Measurements from ENCODE around the gene EIF4ENIF1. TPM values are rescaled to one million over a fixed set of nuclear protein-coding genes. Genes with fewer than 3 reads are reported as not detected.
"Not testable (repeated sequence)": the region's sequence is repeated elsewhere in the genome, so short reads cannot be mapped to it uniquely, and the experiment has no call there.

Gene EIF4ENIF1
- total RNA-seq, 2 experiments from 2014 or later: 9.4 to 10.6 TPM

- DNase-seq: no peak
- intact Hi-C loops (cut with DNase I, micrococcal nuclease): no loop called here
- Histone ChIP-seq H3K27me3 (ENCODE audit: control insufficient read depth in 1 of 2, insufficient read depth in 2 of 2, low read length in 2 of 2) (no peaks in the 10 kb centered on the region), H3K4me3 (ENCODE audit: low read length) (no peak overlapping the region), H3K9me3 (ENCODE audit: control insufficient read depth in 1 of 2, insufficient read depth in 1 of 2, low read length in 2 of 2) (no peaks in the 10 kb centered on the region), H3K4me1 (ENCODE audit: insufficient read depth, low read length) (peaks cover 17% of the 10 kb centered on the region), H3K27ac (ENCODE audit: low read depth in 1 of 2, low read length in 2 of 2) (no peak overlapping the region), H3K36me3 (ENCODE audit: insufficient read depth, low read length) (peaks cover 38% of the 10 kb centered on the region)
- CTCF ChIA-PET: no interaction called here
- H3K36me3 Mint-ChIP-seq (ENCODE audit: low read depth): peaks cover 79% of the 10 kb centered on the region
- TF ChIP-seq CTCF (IDR thresholded peaks at IDR 0.05): no peak
- no peak overlapping the region for H3K4me3 Mint-ChIP-seq
- H3K9me3 Mint-ChIP-seq: no peaks in the 10 kb centered on the region
- POLR2A ChIA-PET: interaction anchor here (1.3 kb wide), 1 partner anchor 26 kb away, joined by 3 read pairs; no protein-coding TSS in a partner anchor
- H3K27ac Mint-ChIP-seq: peak overlapping the region; percentile 64
- ATAC-seq (ENCODE audit: poor library complexity): no peak
- H3K27me3 Mint-ChIP-seq: no peaks in the 10 kb centered on the region
- H3K4me1 Mint-ChIP-seq (ENCODE audit: low read depth): peaks cover 40% of the 10 kb centered on the region
Observed at GRCh38 chr22:31530823-31531195, 41.2 kb upstream of the EIF4ENIF1 start.

- peak in 2 of 14 experiments; percentile 54 to 64 for DNase-seq
- ChIA-PET POLR2A (interaction anchor here (2.2 kb wide), 1 partner anchor 29 kb away, joined by 5 read pairs; no protein-coding TSS in a partner anchor), CTCF (no interaction called here)
- H3K9me3 Mint-ChIP-seq: no peaks in the 10 kb centered on the region
- Histone ChIP-seq H3K27ac (ENCODE audit: low read depth in 1 of 2, low read length in 2 of 2) (no peak overlapping the region), H3K27me3 (ENCODE audit: control insufficient read depth in 1 of 2, insufficient read depth in 2 of 2, low read length in 2 of 2) (no peaks in the 10 kb centered on the region), H3K4me3 (ENCODE audit: low read length) (no peak overlapping the region), H3K36me3 (ENCODE audit: insufficient read depth, low read length) (peaks cover 41% of the 10 kb centered on the region), H3K9me3 (ENCODE audit: control insufficient read depth in 1 of 2, insufficient read depth in 1 of 2, low read length in 2 of 2) (no peaks in the 10 kb centered on the region), H3K4me1 (ENCODE audit: insufficient read depth, low read length) (peaks cover 18% of the 10 kb centered on the region)
- peaks cover 81% of the 10 kb centered on the region for H3K36me3 Mint-ChIP-seq (ENCODE audit: low read depth)
- no peak for TF ChIP-seq CTCF (IDR thresholded peaks at IDR 0.05)
- H3K27me3 Mint-ChIP-seq: no peaks in the 10 kb centered on the region
- peaks cover 50% of the 10 kb centered on the region for H3K4me1 Mint-ChIP-seq (ENCODE audit: low read depth)
- peak overlapping the region; percentile 69 for H3K27ac Mint-ChIP-seq
- intact Hi-C loops (cut with DNase I, micrococcal nuclease): no loop called here
- ATAC-seq (ENCODE audit: poor library complexity): peak; percentile 29
- no peak overlapping the region for H3K4me3 Mint-ChIP-seq
Observed at GRCh38 chr22:31526270-31526669, 36.6 kb upstream of the EIF4ENIF1 start.

- ATAC-seq (ENCODE audit: poor library complexity); H3K4me3 Mint-ChIP-seq; H3K27me3 Mint-ChIP-seq; H3K9me3 Mint-ChIP-seq; intact Hi-C loops (cut with DNase I, micrococcal nuclease); CTCF ChIA-PET; H3K9me3 ChIP-seq (ENCODE audit: control insufficient read depth in 1 of 2, insufficient read depth in 1 of 2, low read length in 2 of 2); POLR2A ChIA-PET; H3K27me3 ChIP-seq (ENCODE audit: control insufficient read depth in 1 of 2, insufficient read depth in 2 of 2, low read length in 2 of 2); H3K27ac ChIP-seq (ENCODE audit: low read depth in 1 of 2, low read length in 2 of 2); H3K4me3 ChIP-seq (ENCODE audit: low read length): not testable (repeated sequence)
- Mint-ChIP-seq H3K27ac (peak overlapping the region; percentile 36), H3K36me3 (ENCODE audit: low read depth) (peaks cover 71% of the 10 kb centered on the region), H3K4me1 (ENCODE audit: low read depth) (peaks cover 52% of the 10 kb centered on the region)
- peak in 2 of 14 experiments; percentile 9 to 36 for DNase-seq
- Histone ChIP-seq H3K4me1 (ENCODE audit: insufficient read depth, low read length) (peaks cover 21% of the 10 kb centered on the region), H3K36me3 (ENCODE audit: insufficient read depth, low read length) (peaks cover 35% of the 10 kb centered on the region)
Observed at GRCh38 chr22:31524132-31524531, 34.5 kb upstream of the EIF4ENIF1 start.

GRCh38 chr22:31520051-31520450 is 30.4 kb upstream of the EIF4ENIF1 start:
- ATAC-seq (ENCODE audit: poor library complexity) (no peak), DNase-seq (no peak)
- H3K27me3 ChIP-seq (ENCODE audit: control insufficient read depth in 1 of 2, insufficient read depth in 2 of 2, low read length in 2 of 2): no peaks in the 10 kb centered on the region
- intact Hi-C loops (cut with DNase I, micrococcal nuclease): no loop called here
- H3K36me3 ChIP-seq (ENCODE audit: insufficient read depth, low read length): peaks cover 39% of the 10 kb centered on the region
- Mint-ChIP-seq H3K4me3 (no peak overlapping the region), H3K27me3 (no peaks in the 10 kb centered on the region), H3K36me3 (ENCODE audit: low read depth) (peaks cover 71% of the 10 kb centered on the region), H3K27ac (peak overlapping the region; percentile 67), H3K9me3 (no peaks in the 10 kb centered on the region), H3K4me1 (ENCODE audit: low read depth) (peaks cover 48% of the 10 kb centered on the region)
- TF ChIP-seq CTCF (IDR thresholded peaks at IDR 0.05): no peak
- ChIA-PET CTCF (no interaction called here), POLR2A (no interaction called here)
- peaks cover 19% of the 10 kb centered on the region for H3K4me1 ChIP-seq (ENCODE audit: insufficient read depth, low read length)
- H3K27ac ChIP-seq (ENCODE audit: low read depth in 1 of 2, low read length in 2 of 2): no peak overlapping the region
- H3K9me3 ChIP-seq (ENCODE audit: control insufficient read depth in 1 of 2, insufficient read depth in 1 of 2, low read length in 2 of 2): no peaks in the 10 kb centered on the region
- H3K4me3 ChIP-seq (ENCODE audit: low read length): no peak overlapping the region
